Testis (tissue), 2 donors: ENCODE results near the gene CDH4.

ENCODE experiments used
- CTCF ChIP-seq, 3 experiments: fragments of 450-650 bp in 2 of 3; fragments of 200-600 bp in 1 of 3; sonication (generic) in 1 of 3; IDR thresholded peaks; one replicate each; pipeline ENCODE4 v1.5.1; 2016 to 2019; ENCODE audit warnings: antibody characterized with exemption in 3 of 3, mild to moderate bottlenecking in 2 of 3, moderate library complexity in 1 of 3
- POLR2A ChIP-seq: fragments of 450-650 bp; IDR thresholded peaks from one replicate; pipeline ENCODE4 v1.6.1; 2017; ENCODE audit warnings: antibody characterized with exemption, mild to moderate bottlenecking, moderate library complexity

DNA sequence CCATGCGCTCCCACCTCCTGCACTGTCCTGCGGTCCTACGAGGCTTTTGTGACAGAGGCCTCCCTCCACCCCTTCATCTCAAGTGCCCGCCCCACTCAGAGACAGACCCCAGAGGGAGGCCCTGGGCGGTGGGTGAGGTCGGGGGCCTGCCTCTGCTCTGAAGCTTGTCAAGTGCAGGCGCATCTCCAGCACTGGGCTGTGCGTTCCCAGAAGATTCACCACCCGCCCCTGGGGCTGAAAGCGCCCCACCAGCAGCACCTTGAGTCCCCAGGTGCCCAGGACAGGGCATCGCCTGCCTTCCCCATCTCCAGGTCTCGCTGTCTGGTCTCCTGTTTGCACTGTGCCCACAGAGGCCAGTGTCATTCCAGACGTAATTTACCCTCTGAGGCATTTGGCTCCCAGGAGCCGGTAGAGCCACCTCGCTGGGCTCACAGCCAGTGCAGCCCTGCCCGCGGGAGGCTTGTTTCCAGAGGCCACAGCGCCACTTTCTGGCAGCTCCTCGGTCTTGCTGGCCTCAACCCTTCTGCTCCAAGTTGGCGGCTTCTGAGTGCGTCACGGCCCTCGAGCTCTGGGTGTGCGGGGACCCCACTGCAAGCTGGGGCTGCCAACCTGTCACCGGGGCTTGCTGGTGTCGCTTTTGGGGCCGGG, 622.5 kb downstream of the CDH4 start:
- no peak for TF ChIP-seq CTCF (IDR thresholded peaks at IDR 0.05)
- no peak for TF ChIP-seq POLR2A
